Renal cortical epithelial cell (primary cell): ENCODE results near the gene RTN1. TPM values are rescaled to one million over a fixed set of nuclear protein-coding genes. Genes with fewer than 3 reads are reported as not detected.

ENCODE experiments used
- DNase-seq: peaks from one replicate; pipeline ENCODE4 v3.0.0-alpha.2; 2011; ENCODE audit warnings: low read depth
- total RNA-seq: library from RNA; depleted of rRNA; stranded (reverse); fragments of >200 nt; gene quantifications from 2 replicates; pipeline ENCODE4 v1.2.3, GENCODE V29; 2014

RTN1 gene
- total RNA-seq, 1 donor from 2014 or later = 0.05 TPM

GRCh38 chr14:59565087-59565486 lies 305.5 kb downstream of the RTN1 start:
- no peak for DNase-seq

- no peak for DNase-seq
These were observed 306.2 kb downstream of the RTN1 start for GRCh38 chr14:59564366-59564765.

GRCh38 chr14:59547310-59547709 lies 323.3 kb downstream of the RTN1 start:
- no peak for DNase-seq

Other genes with a start within 250 kb of the RTN1 start
- gene LRRC9, start 49.4 kb upstream of the RTN1 start, total RNA-seq = 0.05 TPM in 1 of 2 replicates, not detected in the other
- gene PCNX4, start 221.1 kb upstream of the RTN1 start, total RNA-seq = 62.2 and 169 TPM in 2 replicates